Neural progenitor cell (in vitro differentiated cells): ENCODE data around the gene MPPED2. TPM values are rescaled to one million over a fixed set of nuclear protein-coding genes. Genes with fewer than 3 reads are reported as not detected.

Experiments used
- DNase-seq: peaks from one replicate; pipeline ENCODE4 v3.0.0-alpha.2; 2016; ENCODE audit warnings: low spot score
- H2AFZ ChIP-seq: fragments of 200-600 bp; sonication (generic); replicated peaks from 2 replicates; pipeline ENCODE4 v1.6.1; 2016; ENCODE audit warnings: antibody characterized with exemption
- H3F3A ChIP-seq: fragments of 200-600 bp; sonication (generic); 2 replicates; pipeline ENCODE4 v1.6.1; 2016; ENCODE audit warnings: antibody characterized with exemption, low read depth
- H3K27ac ChIP-seq: fragments of 200-600 bp; sonication (generic); 2 replicates; pipeline ENCODE4 v1.5.1; 2016; ENCODE audit warnings: mild to moderate bottlenecking
- H3K27me3 ChIP-seq: fragments of 200-600 bp; sonication (generic); 2 replicates; pipeline ENCODE4 v1.6.1; 2016; ENCODE audit warnings: mild to moderate bottlenecking, moderate library complexity
- H3K36me3 ChIP-seq: fragments of 200-600 bp; sonication (generic); 2 replicates; pipeline ENCODE4 v1.5.1; 2016
- H3K4me1 ChIP-seq: fragments of 200-600 bp; sonication (generic); 2 replicates; pipeline ENCODE4 v1.6.1; 2016; ENCODE audit warnings: mixed run types
- H3K4me2 ChIP-seq: fragments of 200-600 bp; sonication (generic); 2 replicates; pipeline ENCODE4 v1.6.1; 2016
- H3K4me3 ChIP-seq: fragments of 200-600 bp; sonication (generic); 2 replicates; pipeline ENCODE4 v1.5.1; 2016
- H3K79me2 ChIP-seq: fragments of 200-600 bp; sonication (generic); 2 replicates; pipeline ENCODE4 v1.6.1; 2016; ENCODE audit warnings: low read depth
- H3K9ac ChIP-seq: fragments of 200-600 bp; sonication (generic); 2 replicates; pipeline ENCODE4 v1.6.1; 2016
- H3K9me3 ChIP-seq: fragments of 200-600 bp; sonication (generic); 2 replicates; pipeline ENCODE4 v1.5.1; 2016; ENCODE audit warnings: low read depth
- H4K20me1 ChIP-seq: fragments of 200-600 bp; sonication (generic); 2 replicates; pipeline ENCODE4 v1.6.1; 2016; ENCODE audit warnings: low read depth
- H3K27ac Mint-ChIP-seq: 3 replicates; pipeline ENCODE4 v1.8.0; 2021; ENCODE audit warnings: mixed read lengths
- H3K27me3 Mint-ChIP-seq: 2 replicates; pipeline ENCODE4 v1.8.0; 2022; ENCODE audit warnings: low read depth, mild to moderate bottlenecking, inconsistent platforms, moderate library complexity, mixed read lengths; ENCODE audit not compliant: insufficient read depth
- H3K36me3 Mint-ChIP-seq: 3 replicates; pipeline ENCODE4 v1.8.0; 2021; ENCODE audit warnings: mixed read lengths
- H3K4me1 Mint-ChIP-seq: 3 replicates; pipeline ENCODE4 v1.8.0; 2021; ENCODE audit warnings: mixed read lengths
- H3K4me3 Mint-ChIP-seq: 3 replicates; pipeline ENCODE4 v1.8.0; 2021; ENCODE audit warnings: mild to moderate bottlenecking, moderate library complexity, mixed read lengths
- H3K9me3 Mint-ChIP-seq: 3 replicates; pipeline ENCODE4 v1.8.0; 2020; ENCODE audit warnings: mixed read lengths
- EZH2 ChIP-seq: fragments of 200-600 bp; sonication (generic); IDR thresholded peaks from 2 replicates; pipeline ENCODE4 v1.6.1; 2017; ENCODE audit warnings: antibody characterized with exemption, mild to moderate bottlenecking, moderate library complexity
- EZH2phosphoT487 ChIP-seq: fragments of 200-600 bp; sonication (generic); IDR thresholded peaks from 2 replicates; pipeline ENCODE4 v1.6.1; 2017; ENCODE audit warnings: antibody characterized with exemption
- total RNA-seq: library from RNA; depleted of rRNA; stranded (reverse); fragments of >200 nt; gene quantifications from 2 replicates; pipeline ENCODE4 v1.2.3, GENCODE V29; 2015; ENCODE audit warnings: low replicate concordance
- TF ChIP-seq, protein P1 (sequence below): fragments of 200-600 bp; sonication (generic); IDR thresholded peaks from 2 replicates; pipeline ENCODE4 v1.5.1; 2017; ENCODE audit warnings: antibody characterized with exemption, mild to moderate bottlenecking

MPPED2 gene
- total RNA-seq, 1 donor from 2014 or later = 3.4 TPM

DNA sequence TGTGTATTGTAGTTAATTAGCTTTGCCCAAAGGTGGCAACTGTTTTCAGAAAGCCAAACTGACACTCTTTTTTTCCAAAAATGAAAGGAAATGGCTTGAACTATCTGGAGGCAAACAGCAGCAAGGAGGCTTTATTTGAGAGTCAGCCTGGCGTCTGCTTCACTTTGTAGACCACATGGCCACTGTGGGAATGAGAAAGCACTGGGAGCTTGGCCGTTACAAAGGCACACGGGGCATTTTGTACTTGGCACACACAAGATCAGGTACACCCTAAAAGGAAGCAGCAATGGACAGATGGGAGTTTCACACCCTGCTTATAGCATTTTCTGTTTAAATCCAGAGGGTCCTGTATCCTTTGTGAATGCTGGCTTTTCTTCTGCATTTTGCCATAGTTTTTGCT is 126.3 kb downstream of the MPPED2 start:
- Mint-ChIP-seq H3K4me3 (no peak overlapping the region), H3K36me3 (no peaks in the 10 kb centered on the region), H3K9me3 (no peaks in the 10 kb centered on the region), H3K4me1 (no peaks in the 10 kb centered on the region), H3K27me3 (peaks cover 2% of the 10 kb centered on the region), H3K27ac (no peak overlapping the region)
- Histone ChIP-seq H3F3A (no peaks in the 10 kb centered on the region), H3K4me3 (no peak overlapping the region), H3K9ac (no peak overlapping the region), H3K27me3 (peaks cover 4% of the 10 kb centered on the region), H3K36me3 (no peaks in the 10 kb centered on the region), H2AFZ (no peak overlapping the region), H4K20me1 (no peaks in the 10 kb centered on the region), H3K79me2 (no peaks in the 10 kb centered on the region), H3K9me3 (no peaks in the 10 kb centered on the region), H3K27ac (no peak overlapping the region), H3K4me2 (no peak overlapping the region), H3K4me1 (peaks cover 5% of the 10 kb centered on the region)
- TF ChIP-seq EZH2phosphoT487 (no peak), EZH2 (no peak)
- TF ChIP-seq, protein P1, sequence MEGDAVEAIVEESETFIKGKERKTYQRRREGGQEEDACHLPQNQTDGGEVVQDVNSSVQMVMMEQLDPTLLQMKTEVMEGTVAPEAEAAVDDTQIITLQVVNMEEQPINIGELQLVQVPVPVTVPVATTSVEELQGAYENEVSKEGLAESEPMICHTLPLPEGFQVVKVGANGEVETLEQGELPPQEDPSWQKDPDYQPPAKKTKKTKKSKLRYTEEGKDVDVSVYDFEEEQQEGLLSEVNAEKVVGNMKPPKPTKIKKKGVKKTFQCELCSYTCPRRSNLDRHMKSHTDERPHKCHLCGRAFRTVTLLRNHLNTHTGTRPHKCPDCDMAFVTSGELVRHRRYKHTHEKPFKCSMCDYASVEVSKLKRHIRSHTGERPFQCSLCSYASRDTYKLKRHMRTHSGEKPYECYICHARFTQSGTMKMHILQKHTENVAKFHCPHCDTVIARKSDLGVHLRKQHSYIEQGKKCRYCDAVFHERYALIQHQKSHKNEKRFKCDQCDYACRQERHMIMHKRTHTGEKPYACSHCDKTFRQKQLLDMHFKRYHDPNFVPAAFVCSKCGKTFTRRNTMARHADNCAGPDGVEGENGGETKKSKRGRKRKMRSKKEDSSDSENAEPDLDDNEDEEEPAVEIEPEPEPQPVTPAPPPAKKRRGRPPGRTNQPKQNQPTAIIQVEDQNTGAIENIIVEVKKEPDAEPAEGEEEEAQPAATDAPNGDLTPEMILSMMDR = no peak
- no peak for DNase-seq

DNA sequence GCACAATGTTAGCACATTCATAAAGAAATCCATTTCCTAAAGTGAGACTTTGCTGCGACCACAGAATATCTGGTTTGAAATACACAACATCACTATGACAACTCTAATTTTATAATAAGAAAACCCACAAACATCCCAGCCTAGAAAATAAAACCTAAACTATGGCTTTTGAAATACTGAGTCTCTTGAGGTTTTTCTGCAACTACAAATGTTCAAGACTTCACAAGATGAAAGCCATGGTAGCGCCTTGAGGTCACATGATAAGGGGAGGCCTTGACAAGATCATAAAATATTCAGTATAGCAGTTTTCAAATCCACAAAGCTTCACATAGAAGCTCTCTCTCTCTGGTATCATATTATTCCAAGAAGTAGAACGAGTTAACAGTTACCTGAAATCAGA is 126.8 kb downstream of the MPPED2 start:
- no peak for DNase-seq
- no peaks in the 10 kb centered on the region for H3K9me3 Mint-ChIP-seq
- Histone ChIP-seq H4K20me1 (no peaks in the 10 kb centered on the region), H3K4me3 (no peak overlapping the region), H3K79me2 (no peaks in the 10 kb centered on the region), H3K27ac (no peak overlapping the region), H3K4me2 (no peak overlapping the region), H3K27me3 (peaks cover 6% of the 10 kb centered on the region), H3F3A (no peaks in the 10 kb centered on the region), H3K9me3 (no peaks in the 10 kb centered on the region), H2AFZ (no peak overlapping the region), H3K9ac (no peak overlapping the region), H3K36me3 (no peaks in the 10 kb centered on the region), H3K4me1 (peaks cover 10% of the 10 kb centered on the region)
- no peaks in the 10 kb centered on the region for H3K4me1 Mint-ChIP-seq
- H3K27me3 Mint-ChIP-seq = peaks cover 2% of the 10 kb centered on the region
- H3K4me3 Mint-ChIP-seq = no peak overlapping the region
- no peaks in the 10 kb centered on the region for H3K36me3 Mint-ChIP-seq
- H3K27ac Mint-ChIP-seq = no peak overlapping the region
- TF ChIP-seq EZH2 = no peak
- no peak for TF ChIP-seq EZH2phosphoT487
- TF ChIP-seq, protein P1 = no peak

DNA sequence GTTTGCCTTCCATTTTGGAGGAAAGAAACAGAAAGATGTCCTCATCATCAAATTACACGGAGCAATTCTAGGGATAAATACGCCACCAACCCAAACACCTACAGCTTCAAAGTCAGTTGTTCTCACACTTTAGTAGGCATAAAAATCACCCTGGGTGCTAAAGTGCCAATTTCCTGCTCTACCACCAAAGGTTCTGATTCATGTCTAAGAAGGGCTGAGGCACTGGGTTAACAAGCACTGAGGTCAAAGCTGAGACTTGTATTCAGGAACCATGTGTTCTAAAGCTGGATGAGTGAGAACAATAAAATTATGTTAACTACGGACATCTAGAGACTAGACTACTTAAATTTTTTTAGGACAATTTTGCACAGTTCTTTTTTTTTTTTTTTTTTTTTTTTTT is 127.6 kb downstream of the MPPED2 start:
- peaks cover 2% of the 10 kb centered on the region for H3K27me3 Mint-ChIP-seq
- no peaks in the 10 kb centered on the region for H3F3A ChIP-seq
- no peak overlapping the region for H3K4me2 ChIP-seq
- no peak overlapping the region for H2AFZ ChIP-seq
- H3K36me3 ChIP-seq = no peaks in the 10 kb centered on the region
- H3K79me2 ChIP-seq = no peaks in the 10 kb centered on the region
- H3K36me3 Mint-ChIP-seq = no peaks in the 10 kb centered on the region
- no peak for DNase-seq
- TF ChIP-seq EZH2 = no peak
- no peak for TF ChIP-seq EZH2phosphoT487
- TF ChIP-seq, protein P1 = no peak
- no peak overlapping the region for H3K27ac Mint-ChIP-seq
- H4K20me1 ChIP-seq = no peaks in the 10 kb centered on the region
- no peaks in the 10 kb centered on the region for H3K9me3 ChIP-seq
- H3K4me3 Mint-ChIP-seq = no peak overlapping the region
- H3K27me3 ChIP-seq = peaks cover 14% of the 10 kb centered on the region
- no peak overlapping the region for H3K9ac ChIP-seq
- no peak overlapping the region for H3K27ac ChIP-seq
- H3K4me3 ChIP-seq = no peak overlapping the region
- peaks cover 18% of the 10 kb centered on the region for H3K4me1 ChIP-seq
- no peaks in the 10 kb centered on the region for H3K9me3 Mint-ChIP-seq
- H3K4me1 Mint-ChIP-seq = peaks cover 5% of the 10 kb centered on the region
